ENCODE measurements around the gene GRIN2C. TPM values are rescaled to one million over a fixed set of nuclear protein-coding genes. Genes with fewer than 3 reads are reported as not detected.
A peak's percentile ranks its signal among the peaks of the same experiment; 100 is the strongest.
"Not testable (repeated sequence)": the region's sequence is repeated elsewhere in the genome, so short reads cannot be mapped to it uniquely, and the experiment has no call there.

GRIN2C gene
- total RNA-seq, result under 1 TPM; 0.18 to 0.21 TPM

DNA sequence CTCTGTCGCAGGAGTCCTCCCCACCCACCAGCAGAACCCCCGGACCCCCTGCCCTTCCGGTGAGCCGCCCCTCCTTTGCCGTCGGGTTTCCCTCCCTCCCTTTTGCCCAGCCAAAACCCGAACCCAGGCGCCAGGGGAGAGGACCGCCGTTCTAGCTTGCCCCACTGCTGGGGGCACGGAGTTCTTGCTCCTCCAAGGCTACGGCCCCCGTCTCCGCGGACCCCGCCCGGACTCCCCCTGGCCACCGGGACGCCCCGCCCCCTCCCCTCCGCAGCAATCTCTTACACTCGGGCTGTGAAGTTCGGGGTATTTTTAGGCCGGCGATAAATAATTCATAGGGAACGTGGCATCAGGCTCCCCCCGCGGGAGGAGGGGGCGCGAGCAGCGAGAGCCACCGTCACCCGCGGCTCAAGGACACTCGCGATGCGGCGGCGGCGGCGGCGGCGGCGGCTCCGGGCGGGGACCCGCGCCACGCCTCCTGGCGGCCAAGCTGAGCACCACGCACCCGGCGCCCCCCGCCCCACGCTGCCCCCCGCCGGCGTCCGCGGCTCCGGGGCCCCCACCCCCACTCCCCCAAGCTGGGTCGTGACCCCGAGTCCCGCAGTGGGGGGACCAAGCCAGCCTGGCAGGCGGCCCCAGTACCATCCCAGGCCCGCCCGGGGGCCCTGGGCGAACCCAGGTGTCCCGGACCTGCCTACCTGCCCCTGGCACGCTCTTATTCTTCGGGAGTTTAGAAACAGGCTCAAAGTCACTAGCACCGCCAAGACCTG, at the start of gene GRIN2C:
TSS of gene GRIN2C (minus strand) at position 427 of the 770 bp plus-strand sequence. CDS start 4,793 bp downstream, outside the sequence.
- H3K27me3 Mint-ChIP-seq (ENCODE audit: low read depth), result peaks cover 58% of the 10 kb centered on the region
- no peak within 1 kb of the TSS for H3K4me3 Mint-ChIP-seq
- no peaks in the 10 kb centered on the region for H3K9me3 Mint-ChIP-seq (ENCODE audit: insufficient read depth)
- ATAC-seq (peak; percentile 32), DNase-seq (peak; percentile 31)
- ChIA-PET POLR2A (interaction anchor here (0.6 kb wide), 1 partner anchor 349 kb away, joined by 3 read pairs; no protein-coding TSS in a partner anchor), CTCF (interaction anchor here (1.2 to 18.9 kb wide), 6 partner anchors 13 to 202 kb away, joined by 4 to 294 read pairs (median 7); partner anchors contain the start of gene FDXR)
- H3K4me1 Mint-ChIP-seq (ENCODE audit: low read depth), result peaks cover 15% of the 10 kb centered on the region
- H3K36me3 Mint-ChIP-seq (ENCODE audit: low read depth), result peaks cover 11% of the 10 kb centered on the region
- H3K27ac Mint-ChIP-seq, result no peak within 1 kb of the TSS

DNA sequence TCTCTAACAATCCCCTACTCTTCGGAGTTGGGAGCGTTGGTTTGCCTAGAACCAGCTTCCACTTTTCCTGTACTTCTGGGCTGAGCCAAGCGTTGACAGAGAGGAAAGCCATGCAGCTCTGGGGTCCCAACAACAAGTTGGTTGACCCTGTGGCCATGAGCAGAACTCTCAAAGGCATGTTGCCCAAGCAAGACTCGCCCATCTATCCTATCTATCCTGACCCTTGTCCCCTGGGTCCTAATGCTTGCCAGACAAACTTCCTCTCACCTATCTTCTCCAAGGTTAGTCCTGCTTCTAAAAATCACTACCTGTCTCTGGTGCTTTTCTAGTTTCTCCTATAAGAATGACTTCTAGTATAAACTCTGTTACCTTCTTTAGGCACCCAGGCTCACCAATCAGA, 49.4 kb upstream of the GRIN2C start:
- H3K27ac Mint-ChIP-seq; H3K4me1 Mint-ChIP-seq (ENCODE audit: low read depth); POLR2A ChIA-PET; H3K36me3 Mint-ChIP-seq (ENCODE audit: low read depth); H3K4me3 Mint-ChIP-seq; CTCF ChIA-PET; DNase-seq; H3K27me3 Mint-ChIP-seq (ENCODE audit: low read depth); H3K9me3 Mint-ChIP-seq (ENCODE audit: insufficient read depth); ATAC-seq: not testable (repeated sequence)

DNA sequence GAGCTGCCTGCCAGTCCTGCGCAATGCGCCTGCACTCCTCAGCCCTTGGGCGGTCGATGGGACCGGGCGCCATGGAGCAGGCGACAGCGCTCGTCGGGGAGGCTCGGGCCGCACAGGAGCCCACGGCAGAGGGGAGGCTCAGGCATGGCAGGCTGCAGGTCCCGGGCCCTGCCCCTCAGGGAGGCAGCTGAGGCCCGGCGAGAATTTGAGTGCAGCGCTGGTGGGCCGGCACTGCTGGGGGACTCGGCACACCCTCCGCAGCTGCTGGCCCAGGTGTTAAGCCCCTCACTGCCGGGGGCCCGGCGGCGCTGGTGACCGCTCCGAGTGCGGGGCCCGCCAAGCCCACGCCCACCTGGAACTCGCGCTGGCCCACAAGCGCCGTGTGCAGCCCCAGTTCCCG, 47.3 kb upstream of the GRIN2C start:
- Mint-ChIP-seq H3K4me1 (ENCODE audit: low read depth) (no peaks in the 10 kb centered on the region), H3K9me3 (ENCODE audit: insufficient read depth) (no peaks in the 10 kb centered on the region), H3K27me3 (ENCODE audit: low read depth) (peaks cover 7% of the 10 kb centered on the region), H3K4me3 (no peak overlapping the region), H3K27ac (no peak overlapping the region), H3K36me3 (ENCODE audit: low read depth) (no peaks in the 10 kb centered on the region)
- POLR2A ChIA-PET, result no interaction called here
- DNase-seq, result no peak
- no peak for ATAC-seq
- CTCF ChIA-PET, result interaction anchor here (1.6 kb wide), 1 partner anchor 16 kb away, joined by 6 read pairs; the partner anchor contains the start of genes OTOP2 and USH1G

DNA sequence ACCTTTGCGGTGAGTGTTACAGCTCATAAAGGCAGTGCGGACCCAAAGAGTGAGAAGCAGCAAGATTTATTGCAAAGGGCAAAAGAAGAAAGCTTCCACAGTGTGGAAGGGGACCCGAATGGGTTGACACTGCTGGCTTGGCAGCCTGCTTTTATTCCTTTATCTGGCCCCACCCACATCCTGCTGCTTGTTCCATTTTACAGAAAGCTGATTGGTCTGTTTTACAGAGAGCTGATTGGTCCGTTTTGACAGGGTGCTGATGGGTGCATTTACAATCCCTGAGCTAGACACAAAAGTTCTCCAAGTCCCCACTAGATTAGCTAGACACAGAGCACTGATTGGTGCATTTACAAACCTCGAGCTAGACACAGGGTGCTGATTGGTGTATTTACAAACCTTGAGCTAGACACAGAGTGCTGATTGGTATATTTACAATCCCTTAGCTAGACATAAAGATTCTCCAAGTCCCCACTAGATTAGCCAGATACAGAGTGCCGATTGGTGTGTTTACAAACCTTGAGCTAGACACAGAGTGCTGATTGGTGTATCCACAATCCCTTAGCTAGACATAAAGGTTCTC, 46.6 kb upstream of the GRIN2C start:
- DNase-seq, result peak; percentile 32
- peak overlapping the region; percentile 25 for H3K27ac Mint-ChIP-seq
- not testable (repeated sequence) for ATAC-seq; H3K9me3 Mint-ChIP-seq (ENCODE audit: insufficient read depth); H3K27me3 Mint-ChIP-seq (ENCODE audit: low read depth); H3K4me1 Mint-ChIP-seq (ENCODE audit: low read depth); H3K36me3 Mint-ChIP-seq (ENCODE audit: low read depth); H3K4me3 Mint-ChIP-seq
- ChIA-PET CTCF (interaction anchor here (1.2 to 1.6 kb wide), 2 partner anchors 17 to 55 kb away, joined by 3 to 6 read pairs; partner anchors contain the start of genes OTOP2 and USH1G), POLR2A (interaction anchor here (0.6 kb wide), 1 partner anchor 119 kb away, joined by 3 read pairs; no protein-coding TSS in a partner anchor)

DNA sequence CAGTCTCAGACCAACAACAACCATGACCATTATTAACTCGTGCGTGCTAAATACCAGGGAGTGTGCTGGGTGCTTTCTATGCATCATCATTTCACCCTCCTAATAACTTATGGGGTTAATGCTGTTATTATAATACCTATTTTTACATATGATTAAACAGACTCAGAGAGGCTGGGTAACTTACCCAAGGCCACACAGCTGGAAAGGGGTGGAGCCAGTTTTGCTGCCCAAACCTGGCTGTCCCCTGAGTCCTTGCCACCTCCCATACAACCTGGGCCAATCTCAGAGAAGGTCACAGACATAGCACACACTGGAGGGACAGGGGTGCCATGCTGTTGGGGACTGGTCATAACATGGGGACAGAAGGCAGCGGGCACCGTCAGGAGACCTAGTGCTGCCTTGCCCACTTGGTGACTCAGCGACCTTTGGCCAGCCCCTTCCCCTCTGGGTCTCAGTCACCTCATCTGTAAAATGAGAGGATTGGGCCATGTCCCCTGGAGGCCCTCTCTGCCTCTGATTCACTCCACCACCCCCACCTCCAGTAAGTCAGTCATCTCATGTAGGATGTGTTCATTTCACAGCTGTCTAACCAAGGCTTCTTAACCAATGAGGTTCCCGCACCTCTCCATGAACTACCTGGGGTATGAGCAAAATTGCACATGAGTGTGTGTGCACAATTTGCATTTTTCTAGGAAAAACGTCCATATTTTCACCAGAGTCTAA, 45.2 kb upstream of the GRIN2C start:
- no peak for ATAC-seq
- Mint-ChIP-seq H3K36me3 (ENCODE audit: low read depth) (no peaks in the 10 kb centered on the region), H3K9me3 (ENCODE audit: insufficient read depth) (no peaks in the 10 kb centered on the region), H3K4me3 (no peak overlapping the region), H3K4me1 (ENCODE audit: low read depth) (no peaks in the 10 kb centered on the region), H3K27me3 (ENCODE audit: low read depth) (peaks cover 8% of the 10 kb centered on the region), H3K27ac (no peak overlapping the region)
- POLR2A ChIA-PET, result no interaction called here
- CTCF ChIA-PET, result no interaction called here
- no peak for DNase-seq

DNA sequence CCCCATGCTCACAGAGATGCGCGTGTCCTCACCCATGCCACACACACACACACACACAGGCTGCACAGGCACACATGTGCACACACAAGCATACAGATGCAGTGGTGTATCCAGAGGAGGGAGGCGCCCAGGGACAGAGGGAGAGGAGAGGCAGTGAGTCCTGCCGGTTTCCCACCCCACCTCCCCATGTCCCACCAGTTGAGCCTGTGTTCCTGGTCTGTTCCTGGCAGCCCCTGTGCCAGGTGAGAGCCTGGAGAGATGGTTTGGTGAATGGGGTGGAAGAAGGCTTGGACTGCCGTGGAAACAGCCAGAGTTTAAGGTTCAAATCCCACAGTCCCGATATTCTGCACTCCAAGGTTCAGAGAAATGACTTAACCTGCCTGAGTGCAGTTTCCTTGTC, 44.0 kb upstream of the GRIN2C start:
- ChIA-PET POLR2A (no interaction called here), CTCF (interaction anchor here (1.0 kb wide), 1 partner anchor 58 kb away, joined by 3 read pairs; no protein-coding TSS in a partner anchor)
- no peak for DNase-seq
- H3K27me3 Mint-ChIP-seq (ENCODE audit: low read depth), result peaks cover 12% of the 10 kb centered on the region
- no peaks in the 10 kb centered on the region for H3K9me3 Mint-ChIP-seq (ENCODE audit: insufficient read depth)
- H3K4me1 Mint-ChIP-seq (ENCODE audit: low read depth), result no peaks in the 10 kb centered on the region
- no peaks in the 10 kb centered on the region for H3K36me3 Mint-ChIP-seq (ENCODE audit: low read depth)
- H3K27ac Mint-ChIP-seq, result no peak overlapping the region
- no peak for ATAC-seq
- no peak overlapping the region for H3K4me3 Mint-ChIP-seq

DNA sequence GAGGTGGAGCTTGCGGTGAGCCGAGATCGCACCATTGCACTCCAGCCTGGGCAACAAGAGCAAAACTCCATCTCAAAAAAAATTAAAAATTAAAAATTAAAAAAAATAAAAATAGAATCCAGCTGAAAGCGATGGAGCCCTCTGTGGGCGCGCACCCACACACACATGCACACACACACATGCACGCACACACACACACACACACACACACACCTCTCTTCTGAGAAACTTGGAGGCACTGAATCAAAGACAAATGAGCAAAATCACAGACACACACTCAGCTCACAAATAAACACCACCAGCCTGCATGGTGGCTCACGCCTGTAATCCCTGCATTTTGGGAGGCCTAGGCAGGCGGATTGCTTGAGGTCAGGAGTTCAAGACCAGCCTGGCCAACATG, 43.3 kb upstream of the GRIN2C start:
- H3K4me1 Mint-ChIP-seq (ENCODE audit: low read depth), result no peaks in the 10 kb centered on the region
- H3K36me3 Mint-ChIP-seq (ENCODE audit: low read depth), result no peaks in the 10 kb centered on the region
- CTCF ChIA-PET, result interaction anchor here (1.0 kb wide), 1 partner anchor 59 kb away, joined by 3 read pairs; no protein-coding TSS in a partner anchor
- no peak overlapping the region for H3K27ac Mint-ChIP-seq
- ATAC-seq, result no peak
- no peaks in the 10 kb centered on the region for H3K9me3 Mint-ChIP-seq (ENCODE audit: insufficient read depth)
- no peak overlapping the region for H3K4me3 Mint-ChIP-seq
- peaks cover 14% of the 10 kb centered on the region for H3K27me3 Mint-ChIP-seq (ENCODE audit: low read depth)
- no peak for DNase-seq
- POLR2A ChIA-PET, result no interaction called here

DNA sequence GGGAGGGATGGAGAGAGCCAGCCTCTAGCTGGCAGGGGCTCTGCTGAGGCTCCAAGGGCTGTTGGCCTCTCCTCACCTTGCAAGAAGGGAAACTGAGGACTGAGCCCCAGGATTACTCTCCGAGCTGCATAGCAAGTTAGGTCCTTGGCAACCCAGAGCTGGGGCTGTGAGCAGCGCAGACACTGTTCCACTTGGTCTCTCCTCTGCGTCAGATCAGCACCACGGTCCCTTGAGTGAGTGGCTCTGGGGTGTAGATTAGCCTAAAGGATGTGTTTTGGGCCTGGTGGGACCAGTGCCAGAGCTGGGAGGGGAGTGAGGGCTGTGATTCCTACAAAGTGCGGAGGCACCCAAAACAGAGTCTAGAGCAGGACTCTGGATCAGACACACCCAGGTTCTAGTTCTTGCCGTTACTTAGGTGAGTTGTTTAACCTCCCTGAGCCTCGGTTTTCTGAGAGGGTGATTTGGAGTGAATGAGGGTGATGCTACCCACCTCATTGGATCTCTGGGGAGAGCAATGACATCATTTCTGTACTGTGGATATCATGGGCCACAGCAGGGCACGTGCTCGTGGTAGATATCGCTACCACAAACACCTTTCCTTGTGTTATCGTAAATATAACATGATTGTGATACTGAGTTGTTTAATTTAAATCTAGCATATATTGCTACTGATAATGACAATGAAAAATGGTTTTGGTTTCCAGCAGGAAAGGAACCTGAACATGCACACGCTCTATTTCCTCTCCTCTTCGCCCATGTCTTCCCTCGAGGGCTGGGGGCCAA, 41.9 kb upstream of the GRIN2C start:
- Mint-ChIP-seq H3K27ac (no peak overlapping the region), H3K9me3 (ENCODE audit: insufficient read depth) (no peaks in the 10 kb centered on the region), H3K4me1 (ENCODE audit: low read depth) (no peaks in the 10 kb centered on the region), H3K36me3 (ENCODE audit: low read depth) (no peaks in the 10 kb centered on the region), H3K4me3 (no peak overlapping the region), H3K27me3 (ENCODE audit: low read depth) (peaks cover 21% of the 10 kb centered on the region)
- ATAC-seq (no peak), DNase-seq (no peak)
- CTCF ChIA-PET, result interaction anchor here (1.2 kb wide), 1 partner anchor 60 kb away, joined by 3 read pairs; no protein-coding TSS in a partner anchor
- POLR2A ChIA-PET, result no interaction called here

DNA sequence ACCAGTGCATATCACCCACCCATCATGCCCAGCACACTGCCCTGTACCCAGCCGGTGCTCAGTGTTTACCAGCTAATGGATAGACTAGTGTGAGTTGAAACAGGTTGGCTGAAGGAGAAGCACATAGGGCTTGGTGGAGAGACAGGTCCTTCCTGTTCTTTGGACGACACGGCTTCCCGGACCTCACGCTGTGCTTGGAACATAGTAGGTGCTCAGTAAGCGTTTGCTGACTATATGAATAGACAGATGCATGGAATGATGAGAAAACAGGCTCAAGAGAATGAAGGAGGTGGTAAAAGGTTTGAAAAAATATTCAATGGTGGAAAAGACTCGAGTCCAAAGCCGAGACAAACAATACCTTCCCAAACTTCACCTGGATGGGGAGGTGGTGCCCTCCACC, 40.5 kb upstream of the GRIN2C start:
- Mint-ChIP-seq H3K4me1 (ENCODE audit: low read depth) (no peaks in the 10 kb centered on the region), H3K27ac (no peak overlapping the region), H3K36me3 (ENCODE audit: low read depth) (no peaks in the 10 kb centered on the region), H3K27me3 (ENCODE audit: low read depth) (peaks cover 29% of the 10 kb centered on the region), H3K9me3 (ENCODE audit: insufficient read depth) (no peaks in the 10 kb centered on the region), H3K4me3 (no peak overlapping the region)
- POLR2A ChIA-PET, result no interaction called here
- no peak for ATAC-seq
- DNase-seq, result no peak
- CTCF ChIA-PET, result no interaction called here

DNA sequence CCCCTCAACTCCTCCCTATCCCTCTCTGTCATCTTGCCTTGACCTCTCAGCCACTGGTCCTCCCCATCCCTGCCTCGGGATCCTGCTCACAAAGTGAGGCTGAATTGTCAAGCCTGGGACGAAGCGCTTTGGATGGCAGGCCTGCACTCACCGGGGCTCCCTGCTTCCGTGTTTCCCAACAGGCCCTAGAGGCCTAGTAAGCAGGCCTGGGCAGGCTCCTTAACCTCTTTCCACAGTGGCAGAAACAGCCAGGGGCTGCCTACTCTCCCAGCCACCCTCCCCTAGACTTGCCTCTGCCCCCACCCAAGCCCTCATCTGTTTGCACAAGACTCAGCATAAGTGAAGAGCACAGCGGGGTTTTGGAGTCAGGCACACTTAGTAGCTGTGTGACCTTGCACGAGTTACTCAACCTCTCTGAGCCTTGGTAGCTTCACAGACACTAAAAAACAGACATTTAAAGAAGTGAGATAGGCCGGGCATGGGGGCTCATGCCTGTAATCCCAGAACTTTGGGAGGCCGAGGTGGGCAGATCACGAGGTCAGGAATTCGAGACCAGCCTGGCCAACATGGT, 38.8 kb upstream of the GRIN2C start:
- ChIA-PET POLR2A (no interaction called here), CTCF (no interaction called here)
- no peaks in the 10 kb centered on the region for H3K36me3 Mint-ChIP-seq (ENCODE audit: low read depth)
- peaks cover 37% of the 10 kb centered on the region for H3K27me3 Mint-ChIP-seq (ENCODE audit: low read depth)
- no peak for ATAC-seq
- peaks cover 3% of the 10 kb centered on the region for H3K4me1 Mint-ChIP-seq (ENCODE audit: low read depth)
- DNase-seq, result no peak
- no peak overlapping the region for H3K27ac Mint-ChIP-seq
- no peaks in the 10 kb centered on the region for H3K9me3 Mint-ChIP-seq (ENCODE audit: insufficient read depth)
- H3K4me3 Mint-ChIP-seq, result no peak overlapping the region

DNA sequence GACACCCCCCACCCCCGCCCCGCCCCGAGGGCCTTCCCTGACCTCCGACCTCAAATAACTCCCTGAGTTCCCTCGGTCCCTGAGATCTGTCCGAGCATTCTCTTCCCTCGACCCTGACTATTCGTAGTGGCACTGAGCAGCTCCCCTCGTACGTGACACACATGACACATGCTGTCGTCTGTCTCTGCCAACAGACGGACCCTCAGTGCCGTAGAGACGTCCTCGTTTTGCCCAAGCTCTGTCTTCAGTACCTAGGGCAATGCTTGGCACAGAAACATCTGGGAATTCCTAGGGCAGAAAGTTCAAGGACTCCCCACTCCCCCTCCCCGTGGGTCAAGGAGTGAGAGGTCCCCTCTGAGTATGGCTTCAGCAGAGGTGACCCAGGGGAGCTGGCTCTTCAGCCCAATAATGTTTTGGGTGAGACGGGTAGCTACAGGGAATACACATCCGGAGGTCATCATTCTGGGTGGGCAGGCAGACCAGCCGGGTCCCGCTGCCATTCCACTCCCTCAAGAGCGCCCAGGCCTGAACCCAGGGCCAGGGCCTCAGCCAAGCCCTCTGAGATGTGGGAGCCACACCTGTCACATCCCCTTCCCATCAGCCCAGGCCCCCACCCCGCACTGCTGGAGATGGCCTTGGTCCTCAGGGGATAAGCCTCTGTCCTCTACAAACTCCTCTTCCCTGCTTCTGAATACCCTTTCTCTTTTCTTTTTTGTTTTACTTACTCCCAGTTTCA, 34.4 kb upstream of the GRIN2C start:
- Mint-ChIP-seq H3K36me3 (ENCODE audit: low read depth) (no peaks in the 10 kb centered on the region), H3K4me1 (ENCODE audit: low read depth) (peaks cover 3% of the 10 kb centered on the region), H3K27me3 (ENCODE audit: low read depth) (peaks cover 47% of the 10 kb centered on the region), H3K4me3 (no peak overlapping the region), H3K27ac (no peak overlapping the region), H3K9me3 (ENCODE audit: insufficient read depth) (no peaks in the 10 kb centered on the region)
- CTCF ChIA-PET, result no interaction called here
- ATAC-seq (no peak), DNase-seq (no peak)
- POLR2A ChIA-PET, result no interaction called here
